NCI-H2029 (cell line): ENCODE results near the gene ACE2.
"Not testable (repeated sequence)": the region's sequence is repeated elsewhere in the genome, so short reads cannot be mapped to it uniquely, and the experiment has no call there.

Experiments used
- DNase-seq: peaks from one replicate; lab custom pipeline; 2025; lab: John Stamatoyannopoulos, UW

ACE2 gene

GRCh38 chrX:15600745-15601144, at the start of gene ACE2:
ACE2 (minus strand) TSS chrX:15600960; CDS start chrX:15600911, 49 bp downstream.
- no peak for DNase-seq

DNA sequence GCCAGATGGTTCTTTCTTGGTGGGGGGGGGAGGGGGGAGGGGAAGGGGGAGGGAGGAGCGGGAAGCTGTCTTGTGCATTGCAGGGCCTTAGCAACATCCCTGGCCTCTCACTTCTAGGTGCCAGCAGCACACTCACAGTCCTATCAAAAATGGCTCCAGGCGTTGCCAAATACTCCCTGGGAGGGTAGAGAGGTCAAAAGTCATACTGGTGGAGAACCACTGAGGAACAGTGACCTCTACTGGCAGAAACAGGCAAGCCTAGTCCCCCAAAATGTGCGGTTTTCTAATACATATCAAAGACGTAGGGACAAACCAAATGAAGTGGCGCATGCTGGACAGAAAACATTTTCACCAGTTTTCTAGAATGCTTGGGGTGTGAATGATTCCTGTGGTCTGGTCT, 46.8 kb upstream of the ACE2 start:
- DNase-seq = not testable (repeated sequence)

DNA sequence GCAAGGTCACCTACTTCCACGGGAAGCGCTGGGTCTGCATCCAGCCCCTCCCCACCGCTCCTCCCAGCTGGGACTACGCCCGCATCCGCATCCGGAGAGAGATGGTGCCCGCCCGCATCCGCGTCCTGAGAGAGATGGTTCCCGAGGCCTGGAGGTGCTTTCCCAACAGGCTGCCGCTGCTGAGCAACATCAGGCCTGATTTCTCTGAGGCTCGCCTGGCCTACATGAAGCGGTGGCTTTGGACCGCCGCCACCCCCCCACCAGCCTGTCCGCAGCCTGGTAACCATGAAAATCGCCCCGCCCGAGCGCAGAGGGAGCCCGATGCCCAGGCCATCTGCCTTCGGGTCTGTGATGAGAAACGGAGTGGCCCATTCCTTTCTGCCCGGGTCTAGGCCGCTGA, 45.8 kb upstream of the ACE2 start:
- no peak for DNase-seq

DNA sequence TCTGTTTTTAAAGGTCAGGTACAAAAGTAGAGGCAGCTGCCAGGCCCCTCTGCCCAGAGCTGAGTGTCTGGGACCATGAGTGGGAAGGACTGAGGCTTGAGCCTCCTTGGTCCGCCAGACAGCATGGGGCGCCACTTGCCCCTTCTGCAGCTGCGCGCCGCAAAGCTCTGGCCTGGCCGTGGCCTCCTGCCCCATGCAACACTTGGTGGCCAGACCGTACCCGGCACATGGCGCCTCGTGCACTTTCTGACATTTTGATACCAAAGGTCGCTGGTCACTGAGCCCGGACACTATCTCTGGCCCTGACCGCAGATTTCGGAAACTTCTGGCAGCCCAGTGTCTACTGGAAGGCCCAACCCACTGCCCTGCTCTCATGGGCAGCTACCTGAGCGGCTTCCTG, 45.3 kb upstream of the ACE2 start:
- no peak for DNase-seq

DNA sequence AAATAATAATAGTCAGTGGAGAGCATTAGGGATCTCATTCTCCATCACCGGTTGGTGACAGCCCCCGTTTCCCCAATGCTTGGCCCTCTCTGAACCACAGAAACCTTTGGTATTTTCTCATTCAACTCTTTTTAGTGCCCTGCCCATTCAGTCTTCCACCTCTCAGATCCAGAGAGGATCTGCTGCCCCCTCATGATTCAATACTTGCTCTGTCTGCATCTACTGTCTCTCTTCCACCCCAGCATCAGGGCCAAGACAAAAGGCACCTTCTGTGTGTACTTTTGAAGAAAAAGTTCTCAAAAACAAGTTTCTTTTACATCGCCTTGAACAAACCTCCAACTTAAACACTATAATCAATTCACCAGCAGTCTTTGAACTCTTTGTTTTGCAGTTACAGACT, 44.5 kb upstream of the ACE2 start:
- DNase-seq = no peak

DNA sequence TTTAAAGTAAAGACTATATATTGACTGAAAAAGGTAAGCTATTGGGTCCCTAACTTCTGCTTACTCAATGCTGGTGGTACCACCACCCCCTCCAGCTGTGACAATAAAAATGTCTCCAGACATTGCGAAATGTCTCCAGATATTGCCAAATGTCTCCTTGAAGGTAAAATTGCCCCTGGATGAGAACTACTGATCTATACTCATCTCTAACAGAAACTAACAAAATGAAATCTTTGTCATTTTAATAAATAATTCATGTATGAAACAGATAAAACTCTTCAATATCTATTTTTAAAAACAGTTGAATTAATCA, 43.8 kb upstream of the ACE2 start:
- no peak for DNase-seq

DNA sequence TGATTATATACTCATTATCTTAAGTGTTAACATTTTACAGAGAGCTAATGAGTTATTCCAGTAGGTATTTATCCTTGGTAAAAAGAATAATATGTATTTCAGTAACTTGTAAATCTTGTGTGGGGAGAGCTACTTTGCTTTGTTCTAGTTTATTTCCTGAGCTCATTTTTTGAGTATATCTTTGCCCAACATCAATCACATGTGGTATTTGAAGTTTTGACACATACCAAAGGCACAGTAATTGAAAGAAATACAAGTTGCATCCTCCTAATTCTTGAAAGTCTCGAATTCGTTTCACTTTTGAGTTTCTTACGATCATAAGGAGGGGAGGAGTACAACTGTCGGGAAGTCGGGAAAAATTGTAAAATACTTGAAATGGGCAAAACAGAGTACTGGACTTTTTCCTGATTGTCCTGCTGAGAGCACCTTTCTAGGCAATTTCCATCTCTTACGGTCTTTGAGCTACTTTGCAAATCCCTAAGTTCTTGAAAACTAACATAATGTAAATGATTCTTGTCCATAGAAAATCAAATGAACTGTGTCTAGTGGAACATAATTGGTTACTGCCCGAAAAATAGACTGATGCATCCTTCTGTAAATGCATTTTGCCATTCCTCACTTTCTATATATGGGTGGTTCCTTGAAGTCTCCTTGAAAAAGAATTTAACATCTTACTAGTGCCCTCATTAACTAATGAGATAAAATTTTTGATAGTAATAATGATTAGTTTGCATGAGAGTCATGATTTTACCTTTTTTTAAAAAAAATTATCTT, 43.2 kb upstream of the ACE2 start:
- DNase-seq = no peak

- no peak for DNase-seq
These were observed 30.9 kb upstream of the ACE2 start for GRCh38 chrX:15631637-15632036.

DNA sequence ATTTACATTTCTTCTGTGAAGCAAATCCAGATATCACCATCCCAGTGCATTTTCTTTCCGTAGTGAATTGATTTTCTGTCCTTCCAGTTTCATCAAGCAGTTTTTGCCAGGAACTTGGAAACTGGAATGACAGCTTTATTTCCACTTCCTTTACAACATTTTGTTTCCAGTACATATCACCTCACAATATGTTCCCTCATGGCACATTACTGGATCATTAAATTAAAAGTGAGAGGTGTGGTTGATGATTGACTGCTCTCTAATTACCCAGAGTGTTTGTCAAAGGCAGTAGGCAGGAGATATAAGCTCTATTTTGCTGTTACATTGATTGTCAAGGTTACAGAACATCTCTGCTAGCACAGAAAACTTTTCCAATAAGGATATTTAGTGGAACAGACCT, 22.3 kb upstream of the ACE2 start:
- DNase-seq = no peak

DNA sequence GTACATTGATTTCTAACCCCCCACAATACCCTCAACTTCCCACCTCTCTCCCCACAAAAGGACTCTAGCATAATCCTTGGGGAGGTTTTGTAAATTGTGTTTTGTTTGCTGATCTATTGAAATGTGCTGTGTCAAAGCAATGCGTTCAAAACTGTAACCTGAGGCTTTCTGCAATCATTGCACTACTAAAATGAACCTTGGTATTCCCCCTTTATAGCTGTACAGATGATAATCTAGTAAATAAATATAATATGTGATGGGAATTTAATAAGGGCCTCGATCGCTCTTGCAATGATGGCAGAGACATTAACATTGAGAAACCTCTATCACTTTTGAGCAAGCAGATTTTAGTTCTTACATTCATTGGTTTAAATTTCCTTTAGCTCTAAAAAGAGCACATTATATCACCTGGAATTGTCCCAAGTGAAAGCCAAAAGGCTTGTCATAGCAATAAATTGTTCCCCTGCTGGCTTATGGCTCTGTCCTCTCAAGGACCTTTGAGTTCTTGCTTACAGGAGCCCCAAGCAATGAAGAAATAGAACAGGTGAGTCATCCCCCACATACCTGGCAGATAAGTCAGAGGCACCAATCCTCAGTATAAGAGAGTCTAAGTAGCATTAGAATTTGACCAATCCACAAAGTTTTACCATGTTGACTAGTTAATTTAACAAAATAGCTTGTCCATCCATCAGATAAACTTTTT, 18.4 kb upstream of the ACE2 start:
- DNase-seq = no peak

- DNase-seq = no peak
These were observed 16.4 kb upstream of the ACE2 start for GRCh38 chrX:15617111-15617510.

DNA sequence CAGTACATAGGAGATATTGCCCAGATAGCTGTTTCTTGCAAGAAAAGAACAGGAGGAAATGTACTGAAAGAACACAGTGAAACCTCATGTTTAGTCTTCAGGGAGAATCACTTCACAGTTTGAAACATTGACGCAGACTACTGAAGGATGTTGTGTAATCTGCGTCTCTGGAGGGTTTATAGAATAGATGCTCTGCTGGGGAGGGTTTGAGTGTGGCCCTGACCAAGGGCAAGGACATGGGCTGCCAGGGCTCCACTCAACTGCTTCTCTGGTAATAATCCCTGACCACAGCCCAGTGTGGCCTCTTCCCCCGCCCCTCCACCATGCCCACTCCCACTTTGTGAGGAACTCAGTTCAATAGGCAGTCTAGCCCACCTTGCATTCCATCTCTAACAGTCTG, 15.8 kb upstream of the ACE2 start:
- no peak for DNase-seq

DNA sequence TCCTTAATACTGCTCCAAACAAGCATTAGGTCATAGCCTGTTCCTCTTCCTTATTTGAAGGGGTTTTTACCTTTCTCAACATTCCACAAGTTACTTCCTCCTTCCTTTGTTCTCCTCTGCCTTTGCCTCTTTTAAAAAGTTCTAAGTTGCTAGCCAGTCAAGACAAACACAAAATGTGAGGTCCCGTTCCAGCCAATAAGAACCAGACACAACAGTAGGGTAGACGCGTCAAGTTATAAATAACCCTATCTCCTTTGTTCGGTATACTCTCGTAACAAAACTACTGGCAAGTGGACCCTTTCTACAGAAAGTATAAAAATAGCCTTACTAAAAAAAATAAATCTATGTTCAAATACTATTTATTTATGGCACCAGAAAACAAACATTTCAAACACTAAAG, 6.3 kb upstream of the ACE2 start:
- no peak for DNase-seq

DNA sequence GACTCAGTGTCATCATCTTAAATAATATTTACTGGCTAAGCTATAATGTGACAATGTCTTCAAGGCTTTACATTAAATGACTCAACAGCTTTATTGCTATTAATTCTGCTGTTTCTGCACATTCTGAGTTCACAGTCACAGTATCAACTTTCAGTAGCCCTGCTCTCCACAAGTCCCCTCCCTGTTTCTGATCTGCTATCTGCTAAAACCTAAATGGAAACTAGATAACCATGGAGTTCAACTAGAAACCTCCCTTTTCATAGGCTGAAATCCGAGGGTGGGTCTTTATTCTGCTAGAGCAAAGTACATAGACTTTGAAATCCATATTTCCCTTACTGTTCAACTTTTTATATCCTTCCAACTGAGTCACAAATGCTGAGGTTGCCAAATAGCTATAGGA, 5.4 kb upstream of the ACE2 start:
- DNase-seq = no peak

DNA sequence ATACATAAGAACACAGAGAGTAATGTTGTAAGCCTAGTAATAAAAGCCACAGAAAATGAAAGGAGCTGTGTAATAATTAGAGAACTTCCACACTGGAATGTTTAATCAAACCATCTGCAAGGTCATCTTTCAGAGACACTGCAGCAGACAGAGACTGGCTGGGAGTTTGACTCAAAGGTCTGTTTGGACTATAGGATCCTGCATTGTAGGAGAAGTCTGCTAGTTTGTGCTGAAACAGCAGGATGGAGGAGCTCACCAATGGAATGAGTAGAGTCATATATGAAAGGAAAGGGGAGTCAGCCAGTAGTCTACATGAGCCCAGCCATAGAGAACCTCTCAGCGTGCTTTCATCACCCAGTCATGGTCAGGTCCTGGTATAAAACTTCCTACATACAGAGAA, 4.5 kb upstream of the ACE2 start:
- DNase-seq = no peak

GRCh38 chrX:15602761-15603160, 2.0 kb upstream of the ACE2 start:
- no peak for DNase-seq

DNA sequence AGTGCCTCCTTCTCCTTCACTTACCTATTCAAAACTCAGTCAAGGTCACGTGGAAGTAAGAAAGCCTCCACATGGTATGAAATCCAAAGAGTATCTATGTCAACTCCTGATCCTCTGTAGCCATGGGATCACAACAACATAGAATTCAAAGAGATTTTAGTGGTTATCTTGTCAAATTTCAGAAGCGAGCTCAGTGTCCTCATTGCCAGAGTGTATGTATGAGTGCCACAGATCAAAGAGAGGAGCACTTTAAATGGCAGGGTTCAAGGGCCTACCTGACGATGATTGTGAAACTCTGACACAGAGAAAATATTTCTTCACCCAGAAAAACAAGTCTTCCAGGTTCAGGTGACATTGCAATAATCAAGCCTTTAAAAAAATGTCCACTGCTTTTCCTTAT, 1.2 kb upstream of the ACE2 start:
- DNase-seq = no peak

- DNase-seq = no peak
These were observed 711 bp downstream of the ACE2 start for GRCh38 chrX:15600049-15600448.

GRCh38 chrX:15599461-15599860, 1.3 kb downstream of the ACE2 start:
- DNase-seq = no peak

- DNase-seq = no peak
These were observed 2.7 kb downstream of the ACE2 start for GRCh38 chrX:15598026-15598425.

GRCh38 chrX:15594371-15594770, 6.4 kb downstream of the ACE2 start:
- DNase-seq = no peak

- no peak for DNase-seq
These were observed 20.7 kb downstream of the ACE2 start for GRCh38 chrX:15579778-15580747.

- no peak for DNase-seq
These were observed 24.7 kb downstream of the ACE2 start for GRCh38 chrX:15576019-15576418.
